ENCODE data around the gene RNU5D-1.

GRCh38 chr1:44689447-44689765 is 41.6 kb downstream of the RNU5D-1 start:
- TF ChIP-seq CTCF (IDR thresholded peaks at IDR 0.05) (no peak), POLR2A (IDR thresholded peaks at IDR 0.05) (no peak)

Data from adrenal gland (tissue), 5 donors.